ENCODE results near the gene TIAM1.

GRCh38 chr21:31186916-31187315 is 157.1 kb downstream of the TIAM1 start:
- no peak for TF ChIP-seq CTCF (IDR thresholded peaks at IDR 0.05)
- no peak for TF ChIP-seq POLR2AphosphoS5 (IDR thresholded peaks at IDR 0.05)
- TF ChIP-seq POLR2A (IDR thresholded peaks at IDR 0.05), result no peak

All from gastroesophageal sphincter (tissue), 3 donors.